Effector CD8-positive, alpha-beta T cell (primary cell): Measurements from ENCODE around the gene ADGRD1.

Experiments used
- DNase-seq: peaks from one replicate; lab custom pipeline; 2025; lab: John Stamatoyannopoulos, UW

Gene ADGRD1

DNA sequence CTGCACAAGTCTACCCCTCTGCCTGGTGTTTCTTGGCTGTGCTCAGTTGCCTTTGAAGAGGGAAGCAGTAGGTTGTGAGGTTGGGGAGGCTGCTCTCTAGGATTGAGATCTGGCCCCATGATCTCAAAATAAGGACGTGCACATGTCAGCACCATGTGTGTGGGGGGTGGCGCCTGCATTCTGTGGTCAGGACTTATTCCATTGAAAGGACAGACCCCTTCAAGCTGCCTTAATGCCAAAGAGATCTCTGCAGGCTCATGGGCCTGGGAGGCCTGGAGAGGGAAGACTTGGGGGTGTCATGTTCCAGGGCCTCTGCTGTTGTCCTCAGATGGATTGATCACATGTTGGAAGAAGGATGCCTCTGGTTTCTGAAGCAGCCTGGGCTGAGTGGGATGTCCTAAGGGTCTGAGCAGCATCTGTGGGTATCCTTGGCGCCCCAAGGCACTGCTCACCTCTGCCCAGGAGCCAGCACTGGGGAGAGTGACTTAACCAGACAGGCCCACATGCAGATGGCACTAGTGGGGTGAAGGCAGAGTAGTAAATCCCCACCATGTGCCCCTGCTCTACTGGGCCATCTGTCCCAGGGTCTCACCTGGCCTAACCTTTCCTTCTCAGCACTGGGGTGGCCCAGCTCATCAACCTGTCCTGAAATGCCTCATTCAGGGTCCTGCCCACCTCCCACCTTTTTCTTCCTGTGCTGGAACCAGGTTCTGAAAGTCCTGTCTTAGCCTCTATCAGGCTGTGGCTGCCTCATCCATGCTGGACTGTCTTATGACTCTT is 118.9 kb downstream of the ADGRD1 start:
- DNase-seq = no peak

- DNase-seq = no peak
Measured at GRCh38 chr12:131074221-131075083, 120.7 kb downstream of the ADGRD1 start.

DNA sequence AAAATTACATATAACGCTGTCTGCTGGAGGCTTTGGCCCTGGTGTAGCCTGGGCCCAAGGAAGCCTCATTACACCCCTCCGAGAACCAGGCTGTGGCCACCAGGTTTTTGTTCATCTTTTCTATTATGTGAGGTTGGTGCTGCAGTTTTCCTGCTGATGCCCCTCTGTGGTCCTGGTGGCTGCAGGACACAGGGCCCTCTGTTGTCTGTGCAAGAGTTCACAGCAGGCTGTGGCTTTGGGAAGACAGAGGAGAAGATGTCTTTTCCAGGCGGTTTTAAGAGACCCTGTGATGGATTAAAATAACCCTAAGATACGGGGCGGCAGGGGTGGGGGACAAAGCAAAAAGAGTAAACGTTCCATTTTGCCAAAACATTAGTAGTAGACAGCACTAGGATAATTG is 121.5 kb downstream of the ADGRD1 start:
- DNase-seq = no peak

DNA sequence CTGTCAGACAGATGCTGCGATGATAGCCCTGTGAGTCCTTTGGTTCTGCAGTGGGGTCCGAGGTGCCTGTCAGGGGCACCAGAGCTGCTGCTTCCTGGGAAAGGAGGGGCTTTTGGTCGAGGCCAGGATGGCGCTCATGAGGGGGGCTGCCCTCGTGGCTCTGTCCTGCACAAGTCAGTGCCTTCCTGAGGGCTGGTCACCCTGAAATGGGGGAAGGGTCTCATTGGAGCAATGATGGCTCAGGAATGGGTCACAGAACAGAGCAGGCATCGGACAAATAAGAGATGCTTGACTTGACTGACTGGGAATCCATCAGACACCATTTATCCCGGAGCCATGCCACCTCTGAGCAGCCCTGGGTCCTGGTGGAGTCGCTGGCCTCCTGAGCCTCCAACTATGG is 121.9 kb downstream of the ADGRD1 start:
- no peak for DNase-seq

- DNase-seq = no peak
Measured at GRCh38 chr12:131076296-131076695, 122.6 kb downstream of the ADGRD1 start.

DNA sequence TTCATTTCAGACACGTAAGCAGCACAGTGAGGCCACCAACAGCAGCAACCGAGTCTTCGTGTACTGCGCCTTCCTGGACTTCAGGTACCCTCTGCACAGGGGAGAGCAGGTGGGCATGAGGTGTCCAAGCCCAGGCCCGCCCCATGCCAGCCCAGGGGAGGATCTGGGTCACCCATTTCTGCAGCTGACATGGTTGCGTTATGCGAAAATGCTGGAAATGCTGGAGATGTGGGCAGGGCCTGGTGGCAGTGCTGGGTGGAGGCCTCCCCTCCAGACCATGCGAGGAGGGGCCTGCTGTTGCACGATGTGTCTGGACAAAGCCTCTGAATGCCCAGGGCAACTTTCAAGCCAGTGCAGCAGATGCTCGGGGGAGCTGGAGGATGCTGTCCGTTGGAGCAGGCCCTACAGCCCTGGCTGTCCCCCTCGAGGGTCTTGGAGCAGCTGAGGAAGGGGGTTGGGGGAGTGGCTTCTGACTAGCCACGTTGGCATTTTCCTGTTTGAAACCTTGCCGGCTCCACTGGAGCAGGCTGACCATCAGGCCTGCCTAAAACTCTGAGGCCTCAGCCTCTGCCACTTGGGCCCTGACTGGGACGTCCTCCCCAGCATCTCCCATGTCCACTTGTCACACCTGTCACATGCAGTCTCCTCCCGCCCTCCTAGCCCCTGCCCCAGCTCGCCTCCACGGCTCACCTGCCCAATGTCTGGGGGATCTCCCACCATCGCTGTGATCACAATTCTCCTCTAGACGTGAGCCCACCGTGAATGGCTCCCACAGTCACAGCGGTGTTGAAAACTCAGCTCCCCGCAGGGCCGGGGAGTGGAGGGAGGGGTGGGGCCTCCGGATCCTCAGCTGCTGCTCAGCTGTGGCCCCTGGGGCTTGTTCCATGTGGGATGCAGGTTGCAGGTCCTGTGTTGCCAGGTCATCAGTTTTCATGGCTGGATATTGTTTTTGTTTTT is 123.4 kb downstream of the ADGRD1 start:
- DNase-seq = no peak

DNA sequence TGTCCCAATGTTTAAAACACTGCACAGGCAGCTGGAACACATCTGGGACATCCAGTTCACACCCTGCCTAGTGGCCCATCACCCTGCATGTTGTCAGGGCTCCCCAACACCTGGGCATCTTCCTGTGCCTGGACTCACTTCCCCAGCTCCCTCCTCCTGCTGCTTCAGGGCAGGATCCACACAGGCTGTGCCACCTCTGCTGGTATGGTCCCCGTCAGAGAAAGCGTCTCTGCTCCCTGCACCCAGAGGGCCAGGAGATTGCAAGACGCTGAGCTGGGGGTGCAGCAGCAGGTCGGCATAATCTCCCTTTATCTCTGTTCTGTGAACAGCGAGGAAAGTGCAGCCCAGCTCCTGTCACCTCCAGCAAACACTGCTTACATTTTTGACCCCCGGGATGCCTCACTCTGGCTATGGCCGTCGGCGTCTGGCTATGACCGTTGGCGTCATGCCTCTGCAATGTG is 124.3 kb downstream of the ADGRD1 start:
- DNase-seq = no peak

GRCh38 chr12:131082290-131083194 is 128.8 kb downstream of the ADGRD1 start:
- no peak for DNase-seq

GRCh38 chr12:131084341-131085011 is 130.8 kb downstream of the ADGRD1 start:
- no peak for DNase-seq

GRCh38 chr12:131085125-131085815 is 131.6 kb downstream of the ADGRD1 start:
- no peak for DNase-seq

- no peak for DNase-seq
Measured at GRCh38 chr12:131085816-131086591, 132.3 kb downstream of the ADGRD1 start.

GRCh38 chr12:131087302-131087818 is 133.7 kb downstream of the ADGRD1 start:
- no peak for DNase-seq

DNA sequence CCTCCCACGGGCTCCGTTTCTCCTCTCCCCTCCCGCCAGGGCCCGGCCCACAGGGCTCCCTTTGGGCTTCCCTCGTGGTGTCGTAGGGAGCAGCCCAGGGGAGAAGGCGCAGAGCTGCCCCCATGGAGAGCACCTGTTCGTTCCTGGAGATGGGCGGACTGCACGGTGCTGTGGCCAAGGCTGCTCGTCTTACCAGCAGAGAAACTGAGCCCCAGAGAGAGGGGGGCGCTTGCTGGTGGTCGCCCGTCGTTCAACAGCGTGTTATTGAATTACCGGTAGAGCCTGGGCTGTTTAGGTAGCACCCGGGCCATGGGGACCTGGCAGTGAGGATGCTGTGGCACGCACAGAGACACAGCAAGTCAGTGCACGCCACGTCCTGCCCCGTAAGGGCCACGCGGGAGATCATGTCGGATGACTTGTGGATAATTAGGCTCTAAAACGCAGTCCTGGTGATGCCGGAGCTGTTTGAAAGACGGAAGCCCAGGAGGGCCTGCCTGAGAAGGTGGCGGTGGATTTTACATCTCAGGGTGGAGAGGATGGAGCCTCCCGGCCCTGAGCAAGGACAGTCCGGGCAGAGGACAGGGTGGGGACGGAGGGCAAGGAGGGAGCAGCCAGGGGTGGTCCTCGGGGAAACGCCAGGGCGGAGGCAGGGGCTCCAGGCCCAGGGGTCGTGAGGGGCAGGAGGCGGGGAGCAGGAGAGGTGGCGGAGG is 134.4 kb downstream of the ADGRD1 start:
- no peak for DNase-seq

DNA sequence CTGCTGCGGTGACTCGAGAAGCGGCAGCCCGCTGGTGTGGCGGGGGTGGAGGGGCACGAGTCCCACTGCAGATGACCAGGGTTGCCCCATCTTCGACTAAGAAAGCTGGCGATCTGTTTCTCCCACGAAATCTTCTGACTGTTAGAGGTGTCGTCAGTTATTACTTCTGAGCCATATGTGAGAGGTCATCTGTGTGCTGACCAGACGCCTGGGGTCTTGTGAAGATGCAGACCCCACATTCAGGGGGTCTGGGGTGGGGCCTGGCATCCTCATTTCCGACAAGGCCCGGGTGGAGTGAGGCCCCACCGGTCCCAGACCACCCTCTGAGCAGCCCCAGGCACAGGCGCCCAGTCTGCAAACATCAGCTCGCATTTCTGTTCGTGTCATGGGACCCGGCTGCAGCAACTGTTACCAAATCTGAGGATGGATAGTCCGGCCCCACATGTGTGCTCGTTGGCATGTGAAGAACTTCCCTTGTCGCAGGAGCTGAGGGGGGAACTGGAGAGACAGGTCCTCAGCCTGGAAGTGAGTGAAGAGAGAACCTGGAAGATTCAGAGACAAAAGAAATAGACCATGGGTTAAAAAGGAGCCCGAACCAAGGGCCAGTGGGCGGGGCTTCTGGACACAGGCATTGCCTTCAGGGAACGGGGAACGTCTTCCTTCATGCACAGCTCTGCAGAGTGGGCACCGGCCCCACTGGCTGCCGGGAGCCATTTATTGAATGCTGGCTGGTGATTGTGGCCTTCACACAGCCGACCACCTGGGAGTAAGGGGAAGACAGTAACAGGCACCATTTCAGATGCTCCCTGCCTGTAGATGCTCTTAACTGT is 135.2 kb downstream of the ADGRD1 start:
- no peak for DNase-seq

DNA sequence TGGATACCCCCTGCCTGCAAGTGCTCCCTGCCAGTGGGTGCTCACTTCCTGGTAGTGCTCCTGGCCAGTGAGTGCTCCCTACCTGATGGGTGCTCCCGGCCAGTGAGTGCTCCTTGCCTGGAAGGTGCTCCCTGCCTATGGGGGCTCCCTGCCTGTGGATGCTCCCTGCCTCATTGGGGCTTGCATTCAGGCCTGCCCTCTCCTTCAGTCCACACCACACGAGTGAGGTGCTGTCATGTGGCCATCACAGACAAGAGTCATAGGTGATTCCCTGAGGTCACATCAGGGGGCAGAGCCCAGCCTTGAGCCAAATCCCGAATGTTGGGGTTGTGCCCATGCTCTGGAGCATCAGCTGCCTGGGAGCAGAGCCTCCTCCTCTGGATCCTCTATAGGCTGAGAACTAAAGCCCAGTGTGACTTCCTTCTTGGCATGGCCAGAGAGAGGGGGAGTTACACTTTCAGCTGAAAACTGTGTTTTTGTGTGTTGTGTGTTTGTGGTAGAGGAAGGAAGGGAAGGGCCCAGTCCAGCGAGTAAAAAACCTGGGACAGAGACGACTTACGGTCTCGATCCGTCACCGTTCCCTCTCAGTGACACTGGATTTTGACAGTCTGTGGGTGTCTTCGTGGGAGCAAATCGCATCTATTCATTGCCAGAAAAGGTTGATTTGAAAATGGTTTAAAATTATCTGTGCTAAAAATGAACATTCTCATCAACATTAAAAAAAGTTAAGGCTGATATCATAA is 136.0 kb downstream of the ADGRD1 start:
- no peak for DNase-seq
